H1 (cell line): ENCODE measurements around the gene KIF13A.

ENCODE experiments used
- CHD2 ChIP-seq: IDR thresholded peaks from 2 replicates; pipeline ENCODE4 v1.6.1; 2012; ENCODE audit warnings: low read length, improper control_type of control experiment
- POLR2AphosphoS5 ChIP-seq: IDR thresholded peaks from 2 replicates; pipeline ENCODE4 v1.6.1; 2011; ENCODE audit warnings: low read depth, low read length
- TBP ChIP-seq: IDR thresholded peaks from 2 replicates; pipeline ENCODE4 v1.6.1; 2011; ENCODE audit warnings: low read depth, low read length, improper control_type of control experiment
- YY1 ChIP-seq: IDR thresholded peaks from 2 replicates; pipeline ENCODE4 v1.6.1; 2011; ENCODE audit warnings: low read depth, mild to moderate bottlenecking, low read length
- TF ChIP-seq, protein P1 (sequence below), 3 experiments: IDR thresholded peaks; 1 replicate in 2 of 3; 2 replicates in 1 of 3; pipeline versions ENCODE4 v1.5.1 to v1.6.1; 2011; ENCODE audit warnings: low read length in 3 of 3, mild to moderate bottlenecking in 3 of 3, inconsistent platforms in 2 of 3, low read depth in 1 of 3, moderate library complexity in 1 of 3; ENCODE audit not compliant: insufficient read depth in 1 of 3; ENCODE audit errors: control extremely low read depth in 1 of 3
- TF ChIP-seq, protein P2 (sequence below): IDR thresholded peaks from 2 replicates; pipeline ENCODE4 v1.6.1; 2012; ENCODE audit warnings: low read length, inconsistent platforms

DNA sequence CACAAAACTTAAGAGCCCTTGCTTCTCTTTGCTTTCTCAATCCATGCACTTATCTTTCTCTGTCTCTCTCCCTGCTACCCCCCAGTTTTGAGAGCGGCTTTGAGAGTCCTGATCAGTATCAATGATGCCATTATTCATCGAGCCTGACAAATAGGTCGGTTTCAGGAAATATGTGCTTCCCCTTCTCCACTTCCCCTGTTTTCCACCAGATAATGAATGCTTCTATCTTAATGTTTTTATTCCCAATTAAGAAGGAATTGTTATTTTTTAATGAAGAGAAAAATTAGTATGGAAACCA, 117.7 kb downstream of the KIF13A start:
- TF ChIP-seq, protein P1, sequence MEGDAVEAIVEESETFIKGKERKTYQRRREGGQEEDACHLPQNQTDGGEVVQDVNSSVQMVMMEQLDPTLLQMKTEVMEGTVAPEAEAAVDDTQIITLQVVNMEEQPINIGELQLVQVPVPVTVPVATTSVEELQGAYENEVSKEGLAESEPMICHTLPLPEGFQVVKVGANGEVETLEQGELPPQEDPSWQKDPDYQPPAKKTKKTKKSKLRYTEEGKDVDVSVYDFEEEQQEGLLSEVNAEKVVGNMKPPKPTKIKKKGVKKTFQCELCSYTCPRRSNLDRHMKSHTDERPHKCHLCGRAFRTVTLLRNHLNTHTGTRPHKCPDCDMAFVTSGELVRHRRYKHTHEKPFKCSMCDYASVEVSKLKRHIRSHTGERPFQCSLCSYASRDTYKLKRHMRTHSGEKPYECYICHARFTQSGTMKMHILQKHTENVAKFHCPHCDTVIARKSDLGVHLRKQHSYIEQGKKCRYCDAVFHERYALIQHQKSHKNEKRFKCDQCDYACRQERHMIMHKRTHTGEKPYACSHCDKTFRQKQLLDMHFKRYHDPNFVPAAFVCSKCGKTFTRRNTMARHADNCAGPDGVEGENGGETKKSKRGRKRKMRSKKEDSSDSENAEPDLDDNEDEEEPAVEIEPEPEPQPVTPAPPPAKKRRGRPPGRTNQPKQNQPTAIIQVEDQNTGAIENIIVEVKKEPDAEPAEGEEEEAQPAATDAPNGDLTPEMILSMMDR (IDR thresholded peaks at IDR 0.05; ENCODE audit: control extremely low read depth in 1 of 3, insufficient read depth in 1 of 3, low read depth in 1 of 3, low read length in 3 of 3), result no peak
- TF ChIP-seq, protein P2, sequence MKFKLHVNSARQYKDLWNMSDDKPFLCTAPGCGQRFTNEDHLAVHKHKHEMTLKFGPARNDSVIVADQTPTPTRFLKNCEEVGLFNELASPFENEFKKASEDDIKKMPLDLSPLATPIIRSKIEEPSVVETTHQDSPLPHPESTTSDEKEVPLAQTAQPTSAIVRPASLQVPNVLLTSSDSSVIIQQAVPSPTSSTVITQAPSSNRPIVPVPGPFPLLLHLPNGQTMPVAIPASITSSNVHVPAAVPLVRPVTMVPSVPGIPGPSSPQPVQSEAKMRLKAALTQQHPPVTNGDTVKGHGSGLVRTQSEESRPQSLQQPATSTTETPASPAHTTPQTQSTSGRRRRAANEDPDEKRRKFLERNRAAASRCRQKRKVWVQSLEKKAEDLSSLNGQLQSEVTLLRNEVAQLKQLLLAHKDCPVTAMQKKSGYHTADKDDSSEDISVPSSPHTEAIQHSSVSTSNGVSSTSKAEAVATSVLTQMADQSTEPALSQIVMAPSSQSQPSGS, result no peak
- TF ChIP-seq YY1 (no peak), POLR2AphosphoS5 (no peak), TBP (no peak), CHD2 (no peak)
